Measurements from ENCODE around the gene STRA8. TPM values are rescaled to one million over a fixed set of nuclear protein-coding genes. Genes with fewer than 3 reads are reported as not detected.
A peak's percentile ranks its signal among the peaks of the same experiment; 100 is the strongest.
"Not testable (repeated sequence)": the region's sequence is repeated elsewhere in the genome, so short reads cannot be mapped to it uniquely, and the experiment has no call there.

Gene STRA8
- total RNA-seq, 4 donors from 2014 or later = not detected

DNA sequence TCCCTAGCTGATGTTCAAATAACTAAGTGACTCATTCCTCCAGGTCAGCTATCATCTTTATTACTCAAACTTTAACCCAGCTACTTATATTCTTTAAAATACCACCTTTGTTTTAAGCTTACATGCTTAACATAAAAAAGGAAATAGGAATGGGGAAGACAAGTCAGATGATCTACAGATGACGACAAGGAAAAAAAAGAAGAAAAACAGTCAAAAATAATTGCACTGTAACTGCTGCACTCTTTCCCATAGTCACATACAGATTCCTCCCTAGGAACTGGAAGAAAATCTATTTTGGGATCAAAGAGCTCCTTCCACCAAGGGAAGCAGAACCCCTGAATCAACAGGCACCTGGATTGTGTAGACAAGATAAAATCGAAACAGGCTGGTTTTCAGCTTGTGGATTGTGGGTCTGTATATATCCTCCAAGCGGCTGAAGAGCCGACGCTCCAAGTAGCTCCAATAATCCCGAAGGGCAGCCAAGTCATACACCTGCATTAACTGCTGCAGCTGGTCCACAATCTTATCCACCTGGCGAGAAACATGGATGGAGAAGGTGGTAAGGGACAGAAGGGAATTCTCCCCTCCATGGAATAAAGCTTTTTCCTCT lies 24.3 kb upstream of the STRA8 start:
- TF ChIP-seq, protein P1, sequence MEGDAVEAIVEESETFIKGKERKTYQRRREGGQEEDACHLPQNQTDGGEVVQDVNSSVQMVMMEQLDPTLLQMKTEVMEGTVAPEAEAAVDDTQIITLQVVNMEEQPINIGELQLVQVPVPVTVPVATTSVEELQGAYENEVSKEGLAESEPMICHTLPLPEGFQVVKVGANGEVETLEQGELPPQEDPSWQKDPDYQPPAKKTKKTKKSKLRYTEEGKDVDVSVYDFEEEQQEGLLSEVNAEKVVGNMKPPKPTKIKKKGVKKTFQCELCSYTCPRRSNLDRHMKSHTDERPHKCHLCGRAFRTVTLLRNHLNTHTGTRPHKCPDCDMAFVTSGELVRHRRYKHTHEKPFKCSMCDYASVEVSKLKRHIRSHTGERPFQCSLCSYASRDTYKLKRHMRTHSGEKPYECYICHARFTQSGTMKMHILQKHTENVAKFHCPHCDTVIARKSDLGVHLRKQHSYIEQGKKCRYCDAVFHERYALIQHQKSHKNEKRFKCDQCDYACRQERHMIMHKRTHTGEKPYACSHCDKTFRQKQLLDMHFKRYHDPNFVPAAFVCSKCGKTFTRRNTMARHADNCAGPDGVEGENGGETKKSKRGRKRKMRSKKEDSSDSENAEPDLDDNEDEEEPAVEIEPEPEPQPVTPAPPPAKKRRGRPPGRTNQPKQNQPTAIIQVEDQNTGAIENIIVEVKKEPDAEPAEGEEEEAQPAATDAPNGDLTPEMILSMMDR (IDR thresholded peaks at IDR 0.05) = no peak
- ATAC-seq (ENCODE audit: low FRiP score) (no peak), DNase-seq (ENCODE audit: low spot score) (no peak)

DNA sequence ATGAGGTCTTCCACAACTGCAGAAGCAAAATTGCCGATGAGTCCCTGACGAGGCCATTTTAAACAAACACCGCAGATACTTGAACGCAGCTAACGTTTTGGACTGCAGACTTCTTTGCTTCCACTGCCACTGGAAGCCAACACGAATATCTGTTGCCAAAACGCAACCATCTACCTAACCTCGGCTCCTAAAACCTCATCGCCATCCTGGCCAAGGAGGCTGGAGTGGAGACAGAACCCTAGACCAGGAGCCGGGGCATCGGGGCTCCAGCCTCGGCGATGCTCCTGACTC lies 22.8 kb upstream of the STRA8 start:
- ATAC-seq (ENCODE audit: low FRiP score) (peak; percentile 6), DNase-seq (ENCODE audit: low spot score) (no peak)
- TF ChIP-seq, protein P1 (IDR thresholded peaks at IDR 0.05) = no peak

DNA sequence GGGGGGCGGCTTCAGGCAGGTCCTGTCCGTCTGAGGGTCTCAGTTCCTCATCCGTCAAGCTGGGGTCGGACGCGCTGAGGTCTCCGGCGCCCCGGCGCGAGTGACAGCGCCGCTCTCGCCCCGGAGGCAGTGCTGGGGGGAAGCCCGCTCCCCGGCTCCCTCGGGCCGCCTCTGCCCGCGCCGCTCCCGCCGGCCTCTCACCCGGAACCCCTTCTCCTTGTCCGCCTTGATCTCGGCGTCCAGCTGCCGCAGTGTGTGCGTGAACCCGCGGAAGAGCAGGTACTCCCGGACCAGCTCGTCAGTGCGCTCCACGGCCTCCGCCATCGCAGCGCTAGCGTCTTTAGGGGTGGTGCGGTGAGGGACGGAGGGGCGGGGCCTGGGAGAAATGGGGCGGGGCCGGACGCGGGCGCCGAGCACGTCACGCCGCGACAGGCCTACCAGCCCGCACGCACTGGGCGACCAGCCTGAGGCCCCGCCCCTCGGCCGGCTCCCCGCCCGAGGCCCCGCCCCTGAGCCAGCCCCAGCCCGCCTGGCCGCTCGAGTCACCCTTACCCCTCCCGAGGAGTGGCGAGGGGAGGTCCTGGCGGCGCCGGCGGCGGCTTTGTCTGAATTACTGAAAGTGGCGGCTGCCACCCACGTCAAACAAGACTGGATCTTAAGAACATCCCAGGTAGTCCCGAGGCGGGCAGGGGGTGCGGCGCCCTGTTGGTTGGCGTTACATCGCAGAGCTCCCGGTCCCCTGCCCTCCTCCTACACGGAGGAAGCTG lies 22.3 kb upstream of the STRA8 start, which contains the start of gene WDR91:
Gene WDR91, minus strand, starts transcription at position 348 of the 767 bp plus-strand sequence. Its CDS starts 24 bp downstream, at position 324.
- TF ChIP-seq, protein P1 (IDR thresholded peaks at IDR 0.05) = no peak
- ATAC-seq (ENCODE audit: low FRiP score) = peak; percentile 98

DNA sequence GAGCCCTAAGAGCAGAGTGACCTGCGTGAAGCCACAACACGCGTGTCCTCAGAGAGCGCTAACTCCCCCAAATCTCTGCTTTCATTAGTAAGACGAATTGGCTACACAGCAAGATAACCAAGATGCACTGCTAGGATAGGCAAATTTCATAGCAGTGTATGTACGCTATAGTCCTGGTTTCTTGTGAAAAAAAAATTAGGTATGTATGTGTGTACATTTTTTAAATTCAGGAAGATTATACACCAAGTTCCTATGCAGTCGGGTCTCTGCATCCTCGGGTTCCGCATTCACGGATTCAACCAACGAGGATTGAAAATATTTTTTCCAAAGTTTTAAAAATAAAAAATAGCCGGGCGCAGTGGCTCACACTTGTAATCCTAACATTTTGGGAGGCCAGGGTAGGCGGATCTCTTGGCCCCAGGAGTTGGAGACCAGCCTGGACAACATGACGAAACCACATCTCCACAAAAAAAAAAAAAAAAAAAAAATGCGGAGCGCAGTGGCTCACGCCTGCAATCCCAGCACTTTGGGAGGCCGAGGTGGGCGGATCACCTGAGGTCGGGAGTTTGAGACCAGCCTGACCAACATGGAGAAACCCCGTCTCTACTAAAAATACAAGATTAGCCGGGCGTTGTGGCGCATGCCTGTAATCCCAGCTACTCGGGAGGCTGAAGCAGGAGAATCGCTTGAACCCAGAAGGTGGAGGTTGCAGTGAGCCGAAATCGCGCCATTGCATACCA lies 21.5 kb upstream of the STRA8 start:
- DNase-seq (ENCODE audit: low spot score) = not testable (repeated sequence)
- peak; percentile 5 for ATAC-seq (ENCODE audit: low FRiP score)

More for the DNA sequence above, 22.3 kb upstream of the STRA8 start, which contains the start of gene WDR91:
- peak; percentile 77 for DNase-seq (ENCODE audit: low spot score)

DNA sequence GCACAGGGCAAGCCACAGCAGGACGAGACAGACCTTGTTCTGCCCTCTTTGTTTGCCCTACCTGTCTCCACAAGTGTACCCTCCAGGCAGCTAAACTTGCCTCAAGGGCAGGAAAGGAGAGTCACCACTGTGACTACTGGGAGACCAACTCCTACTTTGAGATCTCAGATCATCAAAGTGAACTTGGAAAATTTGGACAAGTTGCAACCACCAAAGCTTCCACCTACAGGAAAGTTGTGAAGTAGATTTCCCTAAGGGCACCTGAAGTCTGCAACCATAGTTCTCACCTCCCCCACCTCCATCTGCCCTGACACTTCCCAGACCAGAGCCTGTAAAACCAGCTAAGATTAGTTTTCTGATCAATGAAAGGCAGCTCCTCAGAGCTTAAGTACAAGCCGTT lies 19.8 kb upstream of the STRA8 start:
- DNase-seq (ENCODE audit: low spot score) (no peak), ATAC-seq (ENCODE audit: low FRiP score) (no peak)
- TF ChIP-seq, protein P1 (IDR thresholded peaks at IDR 0.05) = no peak

DNA sequence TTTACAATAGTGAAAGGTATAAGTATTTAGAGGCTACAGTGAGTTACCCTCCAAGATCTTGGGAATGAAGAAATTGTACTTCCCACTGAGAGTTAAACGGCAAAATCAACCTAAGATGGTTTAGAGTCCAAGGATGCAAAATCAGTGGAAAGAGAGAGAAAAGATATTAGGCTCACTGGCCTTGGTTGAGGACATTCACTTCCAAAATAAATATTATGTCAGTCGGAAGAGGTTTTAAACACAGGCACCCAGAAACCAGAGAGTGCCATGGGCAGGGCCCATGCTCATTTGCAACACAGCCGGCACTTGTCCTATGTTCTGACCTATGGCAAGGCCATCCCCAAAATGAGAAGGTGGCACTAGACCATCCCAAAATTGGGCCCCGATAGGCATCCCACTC lies 18.5 kb upstream of the STRA8 start:
- TF ChIP-seq, protein P1 (IDR thresholded peaks at IDR 0.05) = no peak
- DNase-seq (ENCODE audit: low spot score) (no peak), ATAC-seq (ENCODE audit: low FRiP score) (no peak)

DNA sequence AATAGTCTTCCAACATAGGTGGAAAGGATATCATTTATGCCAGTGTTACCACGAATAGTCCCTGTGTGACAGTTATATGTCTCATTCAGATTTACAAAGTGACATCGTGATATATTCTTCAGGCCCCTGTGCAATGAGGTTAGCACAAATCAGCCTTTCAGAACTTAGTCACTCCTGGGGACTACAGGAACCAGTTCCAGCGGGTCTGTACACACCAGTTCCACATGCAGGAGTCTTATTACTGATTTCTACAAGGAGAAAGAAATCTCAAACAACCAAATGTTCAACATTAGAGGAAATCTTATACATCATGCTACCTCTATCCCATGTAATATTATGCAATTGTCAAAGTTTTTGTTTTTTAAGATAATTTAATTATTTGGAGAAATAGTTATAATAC lies 17.9 kb upstream of the STRA8 start:
- DNase-seq (ENCODE audit: low spot score) = no peak
- TF ChIP-seq, protein P1 (IDR thresholded peaks at IDR 0.05) = no peak
- no peak for ATAC-seq (ENCODE audit: low FRiP score)
